BLaER1 treated with 17β-estradiol and CSF1 and Interleukin-3, amounts not matched to agents 10 nM and 100 nM (cell line): ENCODE data around the gene EFTUD2.
"Not testable (repeated sequence)": the region's sequence is repeated elsewhere in the genome, so short reads cannot be mapped to it uniquely, and the experiment has no call there.

Experiments
- H3K27ac ChIP-seq, 11 experiments: shearing (Covaris generic); formaldehyde crosslinking; 2 replicates each; pipeline ENCODE4 v1.8.1; 2022
- H3K27me3 ChIP-seq, 11 experiments: shearing (Covaris generic); formaldehyde crosslinking; 2 replicates each; pipeline ENCODE4 v1.8.1; 2022
- H3K36me3 ChIP-seq, 11 experiments: shearing (Covaris generic); formaldehyde crosslinking; 2 replicates each; pipeline ENCODE4 v1.8.1; 2022
- H3K4me1 ChIP-seq, 10 experiments: shearing (Covaris generic); formaldehyde crosslinking; 2 replicates each; pipeline ENCODE4 v1.8.1; 2022
- H3K4me2 ChIP-seq, 11 experiments: shearing (Covaris generic); formaldehyde crosslinking; 2 replicates each; pipeline ENCODE4 v1.8.1; 2022
- H3K4me3 ChIP-seq, 10 experiments: shearing (Covaris generic); formaldehyde crosslinking; 2 replicates each; pipeline ENCODE4 v1.8.1; 2022
- H3K9ac ChIP-seq, 11 experiments: shearing (Covaris generic); formaldehyde crosslinking; 2 replicates each; pipeline ENCODE4 v1.8.1; 2022
- H3K9me3 ChIP-seq, 11 experiments: shearing (Covaris generic); formaldehyde crosslinking; replicated peaks in 1 of 11; 2 replicates each; pipeline ENCODE4 v1.8.1; 2022
- H4K20me1 ChIP-seq, 11 experiments: shearing (Covaris generic); formaldehyde crosslinking; 2 replicates each; pipeline ENCODE4 v1.8.1; 2022
- Cebpa-rat ChIP-seq, 11 experiments: shearing (Covaris generic); IDR thresholded peaks; 2 replicates each; pipeline ENCODE4 v1.8.1; 2022

The EFTUD2 gene

GRCh38 chr17:44831371-44831770 is 67.9 kb downstream of the EFTUD2 start:
- Histone ChIP-seq H3K27ac (no peak overlapping the region), H4K20me1 (peaks cover 0 to 28% (median 0%) of the 10 kb centered on the region in 11 experiments; a peak in 9 of 22 replicates), H3K9me3 (no peaks in the 10 kb centered on the region), H3K27me3 (peaks cover 51 to 62% (median 55%) of the 10 kb centered on the region in 11 experiments), H3K9ac (no peak overlapping the region), H3K4me2 (peak overlapping the region in 4 of 11 experiments; percentile 83 to 97 (median 93); a peak in 6 of 22 replicates), H3K4me1 (peaks cover 16 to 39% (median 31%) of the 10 kb centered on the region in 10 experiments), H3K36me3 (no peaks in the 10 kb centered on the region), H3K4me3 (no peak overlapping the region)
- TF ChIP-seq Cebpa-rat (IDR thresholded peaks at IDR 0.05), result no peak

- peak overlapping the region; percentile 76 to 95 (median 88) for H3K9ac ChIP-seq
- H3K27ac ChIP-seq, result peak overlapping the region; percentile 30 to 91 (median 86); a peak in 20 of 22 replicates
Measured at GRCh38 chr17:44830359-44831288, 68.6 kb downstream of the EFTUD2 start.

DNA sequence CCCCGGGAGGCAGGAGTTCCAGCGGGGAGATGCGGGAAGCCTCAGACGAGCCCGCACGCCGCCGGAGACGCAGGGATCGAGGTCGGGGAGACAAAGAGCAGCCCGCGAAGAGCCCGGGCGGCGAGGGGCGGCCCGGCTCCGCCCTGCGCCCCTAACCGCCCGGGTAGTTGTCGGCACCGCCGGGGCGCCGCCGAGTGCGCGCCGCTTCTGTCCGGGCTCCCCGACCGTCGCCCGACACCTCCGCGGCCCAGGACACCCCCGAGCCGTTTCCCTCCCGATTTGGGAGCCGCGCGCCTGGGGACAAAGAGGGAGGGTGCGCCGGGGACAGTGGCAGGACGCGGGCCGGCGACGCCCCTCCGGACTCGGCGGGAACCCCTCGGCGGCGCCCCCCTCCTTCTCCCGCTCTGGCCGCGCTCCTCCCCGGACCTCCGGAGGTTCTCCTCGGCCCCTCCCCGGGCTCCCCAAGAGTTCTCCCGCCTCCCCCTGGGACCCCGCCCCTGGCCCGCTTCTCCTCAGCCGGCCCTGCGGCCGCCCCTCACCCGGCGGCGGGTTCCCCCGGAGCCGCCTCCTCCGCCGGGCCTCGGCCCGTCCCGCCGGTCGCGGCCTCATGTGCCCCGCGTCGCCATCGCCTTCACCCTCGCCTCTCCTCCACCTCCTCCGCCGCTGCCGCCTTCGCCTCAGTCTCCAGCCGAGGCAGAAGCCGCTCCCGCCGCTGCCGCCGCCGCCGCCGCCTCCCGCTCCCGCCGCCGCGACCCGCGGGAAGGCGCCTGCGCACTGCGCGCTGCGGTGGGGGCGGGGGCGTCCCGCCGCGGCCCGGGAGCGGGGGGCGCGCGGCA is 69.5 kb downstream of the EFTUD2 start, which contains the start of gene GJC1:
TSS of gene GJC1 (minus strand) at position 765 of the 836 bp plus-strand sequence. CDS start 24,470 bp downstream, outside the sequence.
- Histone ChIP-seq H3K27me3 (peaks cover 51 to 67% (median 56%) of the 10 kb centered on the region in 11 experiments), H3K9ac (peak within 1 kb of the TSS; percentile 76 to 95 (median 88)), H4K20me1 (peaks cover 0 to 29% (median 0%) of the 10 kb centered on the region in 11 experiments; a peak in 9 of 22 replicates), H3K36me3 (no peaks in the 10 kb centered on the region; a peak in 2 of 22 replicates), H3K4me1 (peaks cover 20 to 47% (median 44%) of the 10 kb centered on the region in 10 experiments), H3K27ac (peak within 1 kb of the TSS; percentile 30 to 91 (median 86); a peak in 21 of 22 replicates), H3K9me3 (no peaks in the 10 kb centered on the region), H3K4me3 (peak within 1 kb of the TSS; percentile 72 to 89 (median 79)), H3K4me2 (peak within 1 kb of the TSS; percentile 77 to 97 (median 88))
- no peak for TF ChIP-seq Cebpa-rat (IDR thresholded peaks at IDR 0.05)

More at GRCh38 chr17:44830359-44831288, 68.6 kb downstream of the EFTUD2 start:
- no peaks in the 10 kb centered on the region; a peak in 1 of 22 replicates for H3K36me3 ChIP-seq
- peaks cover 0 to 28% (median 0%) of the 10 kb centered on the region in 11 experiments; a peak in 9 of 22 replicates for H4K20me1 ChIP-seq
- H3K4me2 ChIP-seq, result peak overlapping the region; percentile 77 to 97 (median 88)
- H3K4me1 ChIP-seq, result peaks cover 20 to 46% (median 38%) of the 10 kb centered on the region in 10 experiments
- peak overlapping the region; percentile 72 to 89 (median 79) for H3K4me3 ChIP-seq
- H3K27me3 ChIP-seq, result peaks cover 51 to 67% (median 56%) of the 10 kb centered on the region in 11 experiments
- H3K9me3 ChIP-seq, result no peaks in the 10 kb centered on the region
- no peak for TF ChIP-seq Cebpa-rat (IDR thresholded peaks at IDR 0.05)

- peaks cover 0 to 29% (median 0%) of the 10 kb centered on the region in 11 experiments; a peak in 9 of 22 replicates for H4K20me1 ChIP-seq
- H3K4me3 ChIP-seq, result peak overlapping the region; percentile 72 to 89 (median 79)
- H3K4me2 ChIP-seq, result peak overlapping the region; percentile 77 to 97 (median 88)
- no peak for TF ChIP-seq Cebpa-rat (IDR thresholded peaks at IDR 0.05)
- H3K9me3 ChIP-seq, result no peaks in the 10 kb centered on the region
- H3K9ac ChIP-seq, result peak overlapping the region; percentile 76 to 95 (median 88)
- peaks cover 0 to 7% (median 0%) of the 10 kb centered on the region in 11 experiments; a peak in 6 of 22 replicates for H3K36me3 ChIP-seq
- H3K27me3 ChIP-seq, result peaks cover 51 to 67% (median 56%) of the 10 kb centered on the region in 11 experiments
- peak overlapping the region; percentile 30 to 91 (median 86); a peak in 21 of 22 replicates for H3K27ac ChIP-seq
- peaks cover 20 to 47% (median 44%) of the 10 kb centered on the region in 10 experiments for H3K4me1 ChIP-seq
Measured at GRCh38 chr17:44828919-44829522, 70.2 kb downstream of the EFTUD2 start.

DNA sequence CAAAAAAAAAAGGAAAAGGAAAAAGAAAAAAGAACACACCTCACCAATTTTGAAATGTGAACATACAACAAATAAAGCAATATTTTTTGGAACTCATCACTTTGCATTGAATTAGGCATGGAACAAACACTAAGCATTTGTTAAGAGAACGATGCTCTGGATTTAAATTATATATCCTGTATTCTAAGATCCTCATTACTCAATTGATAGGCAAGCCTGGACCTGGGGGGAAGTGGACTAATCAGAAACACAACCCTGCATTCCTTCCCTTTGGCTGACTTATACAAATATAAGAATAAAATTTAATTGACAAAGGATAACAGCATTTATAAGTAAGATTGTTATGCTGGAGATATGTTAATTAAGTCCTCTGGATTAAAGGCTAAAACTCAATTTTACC is 71.4 kb downstream of the EFTUD2 start:
- peaks cover 20 to 47% (median 44%) of the 10 kb centered on the region in 10 experiments for H3K4me1 ChIP-seq
- peaks cover 51 to 67% (median 56%) of the 10 kb centered on the region in 11 experiments for H3K27me3 ChIP-seq
- H3K4me3 ChIP-seq, result peak overlapping the region in 9 of 10 experiments; percentile 72 to 86 (median 78); a peak in 16 of 20 replicates
- H3K9ac ChIP-seq, result peak overlapping the region in 10 of 11 experiments; percentile 76 to 95 (median 88); a peak in 19 of 22 replicates
- no peak for TF ChIP-seq Cebpa-rat (IDR thresholded peaks at IDR 0.05)
- peaks cover 0 to 16% (median 0%) of the 10 kb centered on the region in 11 experiments; a peak in 6 of 22 replicates for H3K36me3 ChIP-seq
- no peaks in the 10 kb centered on the region for H3K9me3 ChIP-seq
- H4K20me1 ChIP-seq, result peaks cover 0 to 29% (median 0%) of the 10 kb centered on the region in 11 experiments; a peak in 9 of 22 replicates
- peak overlapping the region in 7 of 11 experiments; percentile 66 to 91 (median 88); a peak in 11 of 22 replicates for H3K27ac ChIP-seq
- peak overlapping the region; percentile 77 to 97 (median 88); a peak in 21 of 22 replicates for H3K4me2 ChIP-seq

GRCh38 chr17:44826123-44826790 is 73.0 kb downstream of the EFTUD2 start:
- H3K4me2 ChIP-seq, result peak overlapping the region; percentile 53 to 97 (median 88)
- H3K9me3 ChIP-seq, result no peaks in the 10 kb centered on the region
- peak overlapping the region in 3 of 10 experiments; percentile 5 to 30 (median 26); a peak in 2 of 20 replicates for H3K4me3 ChIP-seq
- peaks cover 46 to 55% (median 51%) of the 10 kb centered on the region in 11 experiments for H3K27me3 ChIP-seq
- peaks cover 20 to 41% (median 40%) of the 10 kb centered on the region in 10 experiments for H3K4me1 ChIP-seq
- H3K36me3 ChIP-seq, result peaks cover 0 to 18% (median 0%) of the 10 kb centered on the region in 11 experiments; a peak in 6 of 22 replicates
- peak overlapping the region in 7 of 11 experiments; percentile 24 to 50 (median 43); a peak in 8 of 22 replicates for H3K9ac ChIP-seq
- peaks cover 0 to 29% (median 0%) of the 10 kb centered on the region in 11 experiments; a peak in 9 of 22 replicates for H4K20me1 ChIP-seq
- H3K27ac ChIP-seq, result peak overlapping the region in 10 of 11 experiments; percentile 3 to 91 (median 76); a peak in 17 of 22 replicates
- TF ChIP-seq Cebpa-rat (IDR thresholded peaks at IDR 0.05), result no peak

- Histone ChIP-seq H4K20me1 (peaks cover 0 to 29% (median 0%) of the 10 kb centered on the region in 11 experiments; a peak in 9 of 22 replicates), H3K4me1 (peaks cover 20 to 33% (median 30%) of the 10 kb centered on the region in 10 experiments), H3K27ac (peak overlapping the region in 4 of 11 experiments; percentile 72 to 85 (median 80); a peak in 2 of 22 replicates), H3K36me3 (peaks cover 0 to 23% (median 0%) of the 10 kb centered on the region in 11 experiments; a peak in 8 of 22 replicates), H3K4me2 (peak overlapping the region in 8 of 11 experiments; percentile 77 to 97 (median 88); a peak in 13 of 22 replicates), H3K27me3 (peaks cover 36 to 44% (median 40%) of the 10 kb centered on the region in 11 experiments)
- H3K4me3 ChIP-seq, H3K9me3 ChIP-seq, H3K9ac ChIP-seq: not testable (repeated sequence)
Measured at GRCh38 chr17:44825236-44825635, 74.0 kb downstream of the EFTUD2 start.
